Mesenchymal stem cell (in vitro differentiated cells and primary cell): ENCODE results near the gene NBPF4.

Experiments
- DNase-seq: peaks from one replicate; pipeline ENCODE4 v3.0.0-alpha.2; 2013
- H2AFZ ChIP-seq: one replicate; pipeline ENCODE4 v1.6.1; 2013; ENCODE audit warnings: low read depth, mild to moderate bottlenecking, control low read depth, inconsistent platforms, low read length, moderate library complexity
- H2AK5ac ChIP-seq: 2 replicates; pipeline ENCODE4 v1.6.1; 2013; ENCODE audit warnings: low read length, moderate library complexity, mild to moderate bottlenecking, inconsistent platforms; ENCODE audit not compliant: severe bottlenecking
- H2BK120ac ChIP-seq: one replicate; pipeline ENCODE4 v1.6.1; 2013; ENCODE audit warnings: low read depth, mild to moderate bottlenecking, inconsistent platforms, low read length, moderate library complexity
- H2BK12ac ChIP-seq, 2 experiments: one replicate each; pipeline ENCODE4 v1.6.1; 2013; ENCODE audit warnings: inconsistent platforms in 2 of 2, low read length in 2 of 2, mild to moderate bottlenecking in 2 of 2, moderate library complexity in 2 of 2, control low read depth in 1 of 2
- H2BK15ac ChIP-seq: one replicate; pipeline ENCODE4 v1.6.1; 2013; ENCODE audit warnings: mild to moderate bottlenecking, low read depth, inconsistent platforms; ENCODE audit not compliant: poor library complexity, severe bottlenecking
- H2BK5ac ChIP-seq: 2 replicates; pipeline ENCODE4 v1.6.1; 2013; ENCODE audit warnings: low read depth, mild to moderate bottlenecking, low read length, control low read depth, inconsistent platforms; ENCODE audit not compliant: poor library complexity, severe bottlenecking
- H3K14ac ChIP-seq, 2 experiments: one replicate each; pipeline ENCODE4 v1.6.1; 2013; ENCODE audit warnings: inconsistent platforms in 2 of 2, low read length in 2 of 2, control low read depth in 1 of 2, mild to moderate bottlenecking in 1 of 2, moderate library complexity in 1 of 2
- H3K18ac ChIP-seq, 2 experiments: one replicate each; pipeline ENCODE4 v1.6.1; 2013; ENCODE audit warnings: inconsistent platforms in 2 of 2, low read length in 2 of 2, control low read depth in 1 of 2, low read depth in 1 of 2, mild to moderate bottlenecking in 1 of 2
- H3K23ac ChIP-seq, 2 experiments: one replicate each; pipeline ENCODE4 v1.6.1; 2013; ENCODE audit warnings: inconsistent platforms in 2 of 2, low read length in 2 of 2, mild to moderate bottlenecking in 2 of 2, moderate library complexity in 2 of 2, control low read depth in 1 of 2
- H3K27ac ChIP-seq: 2 replicates; pipeline ENCODE4 v1.5.1; 2013; ENCODE audit warnings: mild to moderate bottlenecking, moderate library complexity, low read length, control low read depth, inconsistent platforms; ENCODE audit not compliant: poor library complexity, severe bottlenecking
- H3K27me3 ChIP-seq, 2 experiments: 2 replicates each; pipeline versions ENCODE4 v1.6.1 to v1.7.0; 2013; ENCODE audit warnings: low read length in 2 of 2, mild to moderate bottlenecking in 2 of 2, moderate library complexity in 2 of 2, control low read depth in 1 of 2, inconsistent platforms in 1 of 2; ENCODE audit not compliant: control insufficient read depth in 1 of 2, insufficient read depth in 1 of 2
- H3K36me3 ChIP-seq, 2 experiments: 2 replicates each; pipeline versions ENCODE4 v1.6.1 to v1.7.0; 2013; ENCODE audit warnings: low read length in 2 of 2, control low read depth in 1 of 2, inconsistent platforms in 1 of 2, low read depth in 1 of 2, mild to moderate bottlenecking in 1 of 2; ENCODE audit not compliant: insufficient read depth in 2 of 2, control insufficient read depth in 1 of 2
- H3K4ac ChIP-seq, 2 experiments: one replicate each; pipeline ENCODE4 v1.6.1; 2013; ENCODE audit warnings: inconsistent platforms in 2 of 2, low read length in 2 of 2, mild to moderate bottlenecking in 2 of 2, moderate library complexity in 2 of 2, control low read depth in 1 of 2, low read depth in 1 of 2
- H3K4me1 ChIP-seq: 2 replicates; pipeline ENCODE4 v1.6.1; 2013; ENCODE audit warnings: low read depth, low read length, control low read depth; ENCODE audit not compliant: control insufficient read depth, insufficient read depth
- H3K4me2 ChIP-seq: 2 replicates; pipeline ENCODE4 v1.6.1; 2013; ENCODE audit warnings: low read length, mild to moderate bottlenecking, inconsistent platforms; ENCODE audit not compliant: poor library complexity, severe bottlenecking
- H3K4me3 ChIP-seq, 2 experiments: 2 replicates each; pipeline versions ENCODE4 v1.5.1 to v1.7.0; 2013; ENCODE audit warnings: low read length in 2 of 2, mild to moderate bottlenecking in 2 of 2, control low read depth in 1 of 2, low read depth in 1 of 2; ENCODE audit not compliant: insufficient read depth in 1 of 2
- H3K79me1 ChIP-seq: replicated peaks from 2 replicates; pipeline ENCODE4 v1.6.1; 2013; ENCODE audit warnings: mild to moderate bottlenecking, control low read depth, low read length, inconsistent platforms; ENCODE audit not compliant: poor library complexity, severe bottlenecking
- H3K9ac ChIP-seq: 2 replicates; pipeline ENCODE4 v1.7.0; 2013; ENCODE audit warnings: mild to moderate bottlenecking, low read length, moderate library complexity
- H3K9me3 ChIP-seq: 2 replicates; pipeline ENCODE4 v1.7.0; 2013; ENCODE audit warnings: mild to moderate bottlenecking, low read length; ENCODE audit not compliant: control insufficient read depth
- H4K8ac ChIP-seq: one replicate; pipeline ENCODE4 v1.6.1; 2013; ENCODE audit warnings: inconsistent platforms, mild to moderate bottlenecking, low read length, moderate library complexity
- H4K91ac ChIP-seq: one replicate; pipeline ENCODE4 v1.6.1; 2013; ENCODE audit warnings: mild to moderate bottlenecking, low read length, inconsistent platforms
- WGBS: methylation state at CpG from one replicate; pipeline ENCODE4 v1.1.7; 2013; ENCODE audit warnings: mixed read lengths; 5-methylcytosine and 5-hydroxymethylcytosine counted together

Gene NBPF4

DNA sequence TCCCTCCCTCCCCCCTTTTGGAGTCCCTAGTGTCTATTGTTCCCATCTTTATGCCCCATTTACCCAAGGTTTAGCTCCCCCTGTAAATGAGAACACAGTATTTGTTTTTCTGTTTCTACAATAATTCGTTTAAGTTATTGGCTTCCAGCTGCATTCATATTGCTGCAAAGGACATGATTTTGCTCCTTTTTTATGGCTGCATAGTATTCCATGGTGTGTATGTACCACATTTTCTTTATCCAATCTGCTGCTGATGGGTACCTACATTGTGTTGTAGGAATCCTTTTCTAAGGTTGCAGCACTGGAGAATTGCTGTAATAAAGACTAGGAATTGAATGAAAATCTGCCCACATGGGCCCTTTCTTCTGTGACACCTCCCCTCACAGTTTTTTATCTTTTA lies 50.5 kb downstream of the NBPF4 start:
- no peak overlapping the region for H2BK120ac ChIP-seq
- no peak overlapping the region for H3K18ac ChIP-seq
- H3K4ac ChIP-seq: no peak overlapping the region
- no peak overlapping the region for H3K14ac ChIP-seq
- no peak overlapping the region for H3K23ac ChIP-seq
- no peaks in the 10 kb centered on the region for H3K27me3 ChIP-seq
- no peak overlapping the region for H4K8ac ChIP-seq
- no peak overlapping the region for H3K4me3 ChIP-seq
- H2BK5ac ChIP-seq: no peak overlapping the region
- H3K36me3 ChIP-seq: peaks cover 17 to 59% of the 10 kb centered on the region in 2 experiments
- DNase-seq: no peak
- H3K79me1 ChIP-seq: peaks cover 7% of the 10 kb centered on the region
- WGBS: no CpG with 5 or more reads among the region's 1 CpG
- H3K9me3 ChIP-seq: peaks cover 4% of the 10 kb centered on the region
- no peak overlapping the region for H3K9ac ChIP-seq
- H2BK12ac ChIP-seq: no peak overlapping the region
- no peak overlapping the region for H2BK15ac ChIP-seq
- no peak overlapping the region for H3K4me2 ChIP-seq
- no peak overlapping the region for H3K27ac ChIP-seq
- H2AK5ac ChIP-seq: no peak overlapping the region
- no peak overlapping the region for H2AFZ ChIP-seq
- peaks cover 4% of the 10 kb centered on the region for H3K4me1 ChIP-seq
- H4K91ac ChIP-seq: no peak overlapping the region

DNA sequence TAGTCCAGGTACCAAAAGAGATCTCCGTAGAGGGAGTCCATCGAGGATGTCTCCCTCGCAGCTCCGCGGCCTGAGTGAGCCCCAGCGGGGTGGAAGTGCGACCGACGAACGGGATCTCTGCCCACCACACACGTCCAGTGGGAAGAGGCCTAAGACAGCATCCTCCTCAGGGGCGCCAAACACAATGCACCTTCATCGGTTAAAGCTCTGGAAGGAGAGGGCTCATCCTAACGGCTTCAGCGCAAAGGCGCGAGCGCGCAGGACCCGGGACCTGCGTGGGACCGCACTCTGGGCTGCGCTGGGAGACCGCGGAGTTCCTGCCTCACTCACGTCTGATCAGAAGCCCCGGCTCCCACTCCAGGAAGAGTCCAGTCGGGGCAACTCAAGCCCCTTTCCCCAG lies 51.3 kb downstream of the NBPF4 start:
- Histone ChIP-seq H2AK5ac (no peak overlapping the region), H2BK5ac (no peak overlapping the region), H3K4me2 (no peak overlapping the region), H3K4me3 (no peak overlapping the region), H2BK12ac (no peak overlapping the region), H3K27ac (no peak overlapping the region), H3K79me1 (peaks cover 7% of the 10 kb centered on the region), H3K18ac (no peak overlapping the region), H3K4me1 (no peaks in the 10 kb centered on the region), H2BK120ac (no peak overlapping the region), H3K36me3 (peaks cover 14 to 52% of the 10 kb centered on the region in 2 experiments), H3K23ac (no peak overlapping the region), H3K14ac (no peak overlapping the region), H2BK15ac (no peak overlapping the region), H3K27me3 (no peaks in the 10 kb centered on the region), H3K4ac (no peak overlapping the region), H2AFZ (no peak overlapping the region), H3K9me3 (peaks cover 4% of the 10 kb centered on the region), H4K8ac (no peak overlapping the region), H4K91ac (no peak overlapping the region), H3K9ac (no peak overlapping the region)
- no peak for DNase-seq
- 98% methylated on average over 28 of the region's 28 CpGs for WGBS

DNA sequence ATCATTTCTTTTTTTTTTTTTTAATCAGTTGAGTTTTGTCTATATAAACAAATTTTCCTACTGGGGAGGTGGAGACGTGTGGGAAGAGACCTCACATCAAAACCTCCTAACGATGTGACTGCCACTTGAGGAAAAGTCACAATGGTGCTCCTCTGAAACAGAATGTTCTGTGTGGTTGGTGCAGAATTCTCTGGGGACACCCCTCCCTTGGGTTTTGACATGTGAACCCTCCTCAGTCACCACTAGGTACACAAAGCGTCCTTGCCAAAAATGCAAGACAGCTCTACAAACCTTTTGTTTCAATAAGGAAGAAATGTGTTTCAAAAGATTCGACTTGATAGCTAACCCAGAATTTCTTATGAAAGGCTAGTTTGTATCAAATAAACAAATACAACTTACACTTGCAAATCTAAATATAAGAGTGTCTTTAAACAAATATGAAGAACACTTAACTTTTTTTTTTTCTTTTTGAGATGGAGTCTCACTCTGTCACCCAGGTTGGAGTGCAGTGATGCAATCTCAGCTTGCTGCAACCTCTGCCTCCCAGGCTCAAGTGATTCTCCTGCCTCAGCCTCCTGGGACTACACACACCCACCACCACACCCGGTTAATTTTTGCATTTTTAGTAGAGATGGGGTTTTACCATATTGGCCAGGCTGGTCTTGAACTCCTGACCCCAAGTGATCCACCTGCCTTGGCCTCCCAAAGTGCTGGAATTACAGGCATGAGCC lies 53.0 kb downstream of the NBPF4 start:
- WGBS: 100% methylated on average over 4 of the region's 5 CpGs

DNA sequence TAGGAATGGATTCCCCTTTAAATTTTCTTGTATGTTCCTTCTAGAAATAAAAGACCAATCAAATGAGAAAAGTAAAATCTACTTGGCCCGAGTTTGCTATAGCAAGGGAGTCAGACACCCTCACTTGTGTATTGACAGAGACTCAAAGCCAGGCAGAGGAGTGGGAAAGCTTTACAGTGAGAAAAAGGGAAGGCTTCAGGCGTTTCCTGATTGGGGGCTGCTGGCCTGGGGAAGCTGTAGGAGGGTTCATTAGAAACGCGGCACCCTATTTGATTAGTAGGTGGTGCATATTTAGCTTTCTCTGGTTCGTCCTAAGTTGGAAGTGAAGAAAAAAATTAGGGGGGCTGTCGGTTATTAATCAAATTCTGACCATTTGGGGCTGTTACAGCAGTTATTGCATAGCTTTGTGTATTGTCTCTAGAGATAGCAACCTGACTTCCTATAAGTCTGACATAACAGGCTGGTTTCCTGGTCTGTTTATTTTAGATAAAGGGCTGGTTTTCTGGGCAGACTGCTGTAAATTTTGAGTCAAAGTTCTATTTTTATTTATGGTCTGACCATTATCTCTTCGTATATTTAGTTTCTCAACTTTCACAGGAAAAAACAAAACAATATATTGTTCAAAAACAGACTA lies 53.8 kb downstream of the NBPF4 start:
- Histone ChIP-seq H3K27ac (no peak overlapping the region), H3K36me3 (peaks cover 10 to 38% of the 10 kb centered on the region in 2 experiments), H2AK5ac (no peak overlapping the region), H3K9me3 (no peaks in the 10 kb centered on the region), H4K8ac (no peak overlapping the region), H3K18ac (no peak overlapping the region), H3K14ac (no peak overlapping the region), H4K91ac (no peak overlapping the region), H2BK5ac (no peak overlapping the region), H3K23ac (no peak overlapping the region), H2BK15ac (no peak overlapping the region), H3K9ac (no peak overlapping the region), H3K4me3 (no peak overlapping the region), H3K4me1 (no peaks in the 10 kb centered on the region), H2AFZ (no peak overlapping the region), H2BK12ac (no peak overlapping the region), H3K4me2 (no peak overlapping the region), H3K27me3 (no peaks in the 10 kb centered on the region), H2BK120ac (no peak overlapping the region), H3K79me1 (peaks cover 5% of the 10 kb centered on the region), H3K4ac (no peak overlapping the region)
- WGBS: 91% methylated on average over 7 of the region's 7 CpGs
- DNase-seq: no peak

More for the DNA sequence above, 53.0 kb downstream of the NBPF4 start:
- DNase-seq: no peak
- H2BK5ac ChIP-seq: no peak overlapping the region
- H3K27me3 ChIP-seq: no peaks in the 10 kb centered on the region
- peaks cover 5% of the 10 kb centered on the region for H3K79me1 ChIP-seq
- no peak overlapping the region for H3K4ac ChIP-seq
- no peak overlapping the region for H3K27ac ChIP-seq
- H3K23ac ChIP-seq: no peak overlapping the region
- H3K9me3 ChIP-seq: peaks cover 4% of the 10 kb centered on the region
- H2BK12ac ChIP-seq: no peak overlapping the region
- H2AFZ ChIP-seq: no peak overlapping the region
- no peaks in the 10 kb centered on the region for H3K4me1 ChIP-seq
- no peak overlapping the region for H3K4me3 ChIP-seq
- no peak overlapping the region for H3K9ac ChIP-seq
- no peak overlapping the region for H3K14ac ChIP-seq
- H4K8ac ChIP-seq: no peak overlapping the region
- no peak overlapping the region for H2BK15ac ChIP-seq
- H3K36me3 ChIP-seq: peaks cover 13 to 38% of the 10 kb centered on the region in 2 experiments
- H2BK120ac ChIP-seq: no peak overlapping the region
- no peak overlapping the region for H4K91ac ChIP-seq
- no peak overlapping the region for H2AK5ac ChIP-seq
- H3K4me2 ChIP-seq: no peak overlapping the region
- H3K18ac ChIP-seq: no peak overlapping the region
